Upper lobe of left lung (tissue), 4 donors: ENCODE measurements around the gene GATAD2A.

Experiments
- CTCF ChIP-seq, 6 experiments: fragments of 450-650 bp in 4 of 6; fragments of 200-600 bp in 2 of 6; sonication (generic) in 2 of 6; IDR thresholded peaks; one replicate each; pipeline ENCODE4 v1.5.1; 2016 to 2019; ENCODE audit warnings: antibody characterized with exemption in 6 of 6
- POLR2A ChIP-seq, 4 donors: fragments of 450-650 bp; IDR thresholded peaks; one replicate each; pipeline ENCODE4 v1.5.1; 2016 to 2017; ENCODE audit warnings: antibody characterized with exemption in 4 of 4, mild to moderate bottlenecking in 2 of 4

- TF ChIP-seq CTCF (IDR thresholded peaks at IDR 0.05) (no peak), POLR2A (IDR thresholded peaks at IDR 0.05) (no peak)
Observed at GRCh38 chr19:19541616-19542015, 136.1 kb downstream of the GATAD2A start.
